Mesenchymal stem cell (in vitro differentiated cells and primary cell): ENCODE measurements around the gene PPP6R3.
A peak's percentile ranks its signal among the peaks of the same experiment; 100 is the strongest.

ENCODE experiments used
- DNase-seq: peaks from one replicate; pipeline ENCODE4 v3.0.0-alpha.2; 2013
- H2AFZ ChIP-seq: one replicate; pipeline ENCODE4 v1.6.1; 2013; ENCODE audit warnings: low read depth, mild to moderate bottlenecking, control low read depth, inconsistent platforms, low read length, moderate library complexity
- H2AK5ac ChIP-seq: 2 replicates; pipeline ENCODE4 v1.6.1; 2013; ENCODE audit warnings: low read length, moderate library complexity, mild to moderate bottlenecking, inconsistent platforms; ENCODE audit not compliant: severe bottlenecking
- H2BK120ac ChIP-seq: one replicate; pipeline ENCODE4 v1.6.1; 2013; ENCODE audit warnings: low read depth, mild to moderate bottlenecking, inconsistent platforms, low read length, moderate library complexity
- H2BK12ac ChIP-seq, 2 experiments: one replicate each; pipeline ENCODE4 v1.6.1; 2013; ENCODE audit warnings: inconsistent platforms in 2 of 2, low read length in 2 of 2, mild to moderate bottlenecking in 2 of 2, moderate library complexity in 2 of 2, control low read depth in 1 of 2
- H2BK15ac ChIP-seq: one replicate; pipeline ENCODE4 v1.6.1; 2013; ENCODE audit warnings: mild to moderate bottlenecking, low read depth, inconsistent platforms; ENCODE audit not compliant: poor library complexity, severe bottlenecking
- H2BK5ac ChIP-seq: 2 replicates; pipeline ENCODE4 v1.6.1; 2013; ENCODE audit warnings: low read depth, mild to moderate bottlenecking, low read length, control low read depth, inconsistent platforms; ENCODE audit not compliant: poor library complexity, severe bottlenecking
- H3K14ac ChIP-seq, 2 experiments: one replicate each; pipeline ENCODE4 v1.6.1; 2013; ENCODE audit warnings: inconsistent platforms in 2 of 2, low read length in 2 of 2, control low read depth in 1 of 2, mild to moderate bottlenecking in 1 of 2, moderate library complexity in 1 of 2
- H3K18ac ChIP-seq, 2 experiments: one replicate each; pipeline ENCODE4 v1.6.1; 2013; ENCODE audit warnings: inconsistent platforms in 2 of 2, low read length in 2 of 2, control low read depth in 1 of 2, low read depth in 1 of 2, mild to moderate bottlenecking in 1 of 2
- H3K23ac ChIP-seq, 2 experiments: one replicate each; pipeline ENCODE4 v1.6.1; 2013; ENCODE audit warnings: inconsistent platforms in 2 of 2, low read length in 2 of 2, mild to moderate bottlenecking in 2 of 2, moderate library complexity in 2 of 2, control low read depth in 1 of 2
- H3K27ac ChIP-seq: 2 replicates; pipeline ENCODE4 v1.5.1; 2013; ENCODE audit warnings: mild to moderate bottlenecking, moderate library complexity, low read length, control low read depth, inconsistent platforms; ENCODE audit not compliant: poor library complexity, severe bottlenecking
- H3K27me3 ChIP-seq, 2 experiments: 2 replicates each; pipeline versions ENCODE4 v1.6.1 to v1.7.0; 2013; ENCODE audit warnings: low read length in 2 of 2, mild to moderate bottlenecking in 2 of 2, moderate library complexity in 2 of 2, control low read depth in 1 of 2, inconsistent platforms in 1 of 2; ENCODE audit not compliant: control insufficient read depth in 1 of 2, insufficient read depth in 1 of 2
- H3K36me3 ChIP-seq, 2 experiments: 2 replicates each; pipeline versions ENCODE4 v1.6.1 to v1.7.0; 2013; ENCODE audit warnings: low read length in 2 of 2, control low read depth in 1 of 2, inconsistent platforms in 1 of 2, low read depth in 1 of 2, mild to moderate bottlenecking in 1 of 2; ENCODE audit not compliant: insufficient read depth in 2 of 2, control insufficient read depth in 1 of 2
- H3K4ac ChIP-seq, 2 experiments: one replicate each; pipeline ENCODE4 v1.6.1; 2013; ENCODE audit warnings: inconsistent platforms in 2 of 2, low read length in 2 of 2, mild to moderate bottlenecking in 2 of 2, moderate library complexity in 2 of 2, control low read depth in 1 of 2, low read depth in 1 of 2
- H3K4me1 ChIP-seq: 2 replicates; pipeline ENCODE4 v1.6.1; 2013; ENCODE audit warnings: low read depth, low read length, control low read depth; ENCODE audit not compliant: control insufficient read depth, insufficient read depth
- H3K4me2 ChIP-seq: 2 replicates; pipeline ENCODE4 v1.6.1; 2013; ENCODE audit warnings: low read length, mild to moderate bottlenecking, inconsistent platforms; ENCODE audit not compliant: poor library complexity, severe bottlenecking
- H3K4me3 ChIP-seq, 2 experiments: 2 replicates each; pipeline versions ENCODE4 v1.5.1 to v1.7.0; 2013; ENCODE audit warnings: low read length in 2 of 2, mild to moderate bottlenecking in 2 of 2, control low read depth in 1 of 2, low read depth in 1 of 2; ENCODE audit not compliant: insufficient read depth in 1 of 2
- H3K79me1 ChIP-seq: replicated peaks from 2 replicates; pipeline ENCODE4 v1.6.1; 2013; ENCODE audit warnings: mild to moderate bottlenecking, control low read depth, low read length, inconsistent platforms; ENCODE audit not compliant: poor library complexity, severe bottlenecking
- H3K9ac ChIP-seq: 2 replicates; pipeline ENCODE4 v1.7.0; 2013; ENCODE audit warnings: mild to moderate bottlenecking, low read length, moderate library complexity
- H3K9me3 ChIP-seq: 2 replicates; pipeline ENCODE4 v1.7.0; 2013; ENCODE audit warnings: mild to moderate bottlenecking, low read length; ENCODE audit not compliant: control insufficient read depth
- H4K8ac ChIP-seq: one replicate; pipeline ENCODE4 v1.6.1; 2013; ENCODE audit warnings: inconsistent platforms, mild to moderate bottlenecking, low read length, moderate library complexity
- H4K91ac ChIP-seq: one replicate; pipeline ENCODE4 v1.6.1; 2013; ENCODE audit warnings: mild to moderate bottlenecking, low read length, inconsistent platforms
- WGBS: methylation state at CpG from one replicate; pipeline ENCODE4 v1.1.7; 2013; ENCODE audit warnings: mixed read lengths; 5-methylcytosine and 5-hydroxymethylcytosine counted together

The PPP6R3 gene

GRCh38 chr11:68533945-68534344 is 73.4 kb downstream of the PPP6R3 start:
- Histone ChIP-seq H3K27ac (no peak overlapping the region), H3K9me3 (no peaks in the 10 kb centered on the region), H2AK5ac (no peak overlapping the region), H3K4me2 (no peak overlapping the region), H3K4ac (peak overlapping the region in 1 of 2 experiments; percentile 45), H3K27me3 (no peaks in the 10 kb centered on the region), H2BK15ac (no peak overlapping the region), H4K8ac (no peak overlapping the region), H2AFZ (no peak overlapping the region), H3K9ac (no peak overlapping the region), H3K36me3 (peaks cover 12 to 55% of the 10 kb centered on the region in 2 experiments), H4K91ac (no peak overlapping the region), H2BK12ac (no peak overlapping the region), H3K4me1 (peaks cover 3% of the 10 kb centered on the region), H2BK120ac (no peak overlapping the region), H3K14ac (no peak overlapping the region), H3K4me3 (no peak overlapping the region), H3K23ac (no peak overlapping the region), H3K18ac (no peak overlapping the region), H2BK5ac (no peak overlapping the region), H3K79me1 (peaks cover 17% of the 10 kb centered on the region)
- 92% methylated on average over 7 of the region's 7 CpGs for WGBS
- no peak for DNase-seq

DNA sequence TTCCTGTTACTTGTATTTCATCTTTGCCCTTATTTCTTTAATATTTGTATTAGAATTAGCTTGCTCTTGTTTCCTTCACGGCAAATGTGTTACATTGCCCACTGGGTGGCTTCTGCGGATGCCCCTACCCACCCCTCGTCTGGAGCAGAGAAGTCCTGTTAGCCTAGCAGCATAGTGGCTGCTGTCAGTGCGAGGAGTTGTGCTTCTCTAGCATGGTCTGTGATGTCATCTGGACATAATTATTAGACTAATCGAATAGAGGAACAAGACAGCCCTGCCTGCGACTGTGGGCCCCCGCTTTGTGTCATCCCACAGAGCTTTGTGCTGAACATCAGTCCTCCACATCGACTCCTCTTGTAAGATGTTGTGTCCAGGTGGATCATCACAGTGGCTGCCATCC is 74.5 kb downstream of the PPP6R3 start:
- Histone ChIP-seq H2BK15ac (no peak overlapping the region), H2AK5ac (no peak overlapping the region), H3K4ac (no peak overlapping the region), H2AFZ (no peak overlapping the region), H4K8ac (peak overlapping the region; percentile 53), H3K36me3 (peaks cover 21 to 59% of the 10 kb centered on the region in 2 experiments), H2BK5ac (no peak overlapping the region), H3K79me1 (peaks cover 27% of the 10 kb centered on the region), H3K4me1 (peaks cover 3% of the 10 kb centered on the region), H3K27me3 (no peaks in the 10 kb centered on the region), H2BK120ac (no peak overlapping the region), H3K4me3 (no peak overlapping the region), H3K9ac (no peak overlapping the region), H3K9me3 (no peaks in the 10 kb centered on the region), H4K91ac (no peak overlapping the region), H2BK12ac (no peak overlapping the region), H3K14ac (no peak overlapping the region), H3K4me2 (no peak overlapping the region), H3K23ac (no peak overlapping the region), H3K18ac (no peak overlapping the region), H3K27ac (no peak overlapping the region)
- DNase-seq = no peak
- WGBS = 95% methylated on average over 8 of the region's 8 CpGs

GRCh38 chr11:68536706-68537105 is 76.2 kb downstream of the PPP6R3 start:
- H3K36me3 ChIP-seq = peaks cover 24 to 52% of the 10 kb centered on the region in 2 experiments
- H3K9ac ChIP-seq = no peak overlapping the region
- no peak overlapping the region for H2BK120ac ChIP-seq
- H3K23ac ChIP-seq = no peak overlapping the region
- H2AFZ ChIP-seq = no peak overlapping the region
- H2BK12ac ChIP-seq = no peak overlapping the region
- no peaks in the 10 kb centered on the region for H3K9me3 ChIP-seq
- no peak for DNase-seq
- peaks cover 6% of the 10 kb centered on the region for H3K4me1 ChIP-seq
- no peak overlapping the region for H2AK5ac ChIP-seq
- H2BK5ac ChIP-seq = no peak overlapping the region
- 91% methylated on average over 2 of the region's 2 CpGs for WGBS
- no peak overlapping the region for H4K8ac ChIP-seq
- H3K27ac ChIP-seq = no peak overlapping the region
- H3K4ac ChIP-seq = no peak overlapping the region
- no peak overlapping the region for H3K14ac ChIP-seq
- no peak overlapping the region for H3K18ac ChIP-seq
- no peak overlapping the region for H2BK15ac ChIP-seq
- no peak overlapping the region for H3K4me3 ChIP-seq
- H3K4me2 ChIP-seq = no peak overlapping the region
- peaks cover 30% of the 10 kb centered on the region for H3K79me1 ChIP-seq
- H3K27me3 ChIP-seq = no peaks in the 10 kb centered on the region
- H4K91ac ChIP-seq = no peak overlapping the region

- Histone ChIP-seq H4K8ac (no peak overlapping the region), H2BK15ac (no peak overlapping the region), H4K91ac (no peak overlapping the region), H3K14ac (no peak overlapping the region), H3K9ac (no peak overlapping the region), H3K4me3 (no peak overlapping the region), H2AK5ac (no peak overlapping the region), H2BK120ac (no peak overlapping the region), H3K18ac (no peak overlapping the region), H2AFZ (no peak overlapping the region), H3K4me1 (peaks cover 13% of the 10 kb centered on the region), H3K23ac (no peak overlapping the region), H3K4ac (no peak overlapping the region), H3K27me3 (no peaks in the 10 kb centered on the region), H3K36me3 (peaks cover 28 to 41% of the 10 kb centered on the region in 2 experiments), H2BK5ac (no peak overlapping the region), H3K9me3 (no peaks in the 10 kb centered on the region), H2BK12ac (no peak overlapping the region), H3K79me1 (peaks cover 28% of the 10 kb centered on the region), H3K4me2 (no peak overlapping the region), H3K27ac (no peak overlapping the region)
- WGBS = 100% methylated on average over 3 of the region's 6 CpGs
- DNase-seq = no peak
These were observed 77.5 kb downstream of the PPP6R3 start for GRCh38 chr11:68538025-68538424.
